SU-DHL-6 (cell line): ENCODE results near the gene ZCWPW2.

ENCODE experiments used
- H2AFZ ChIP-seq: fragments of 200-600 bp; sonication (generic); 2 replicates; pipeline ENCODE4 v1.6.1; 2014; ENCODE audit warnings: low read depth, mild to moderate bottlenecking, moderate library complexity, mixed read lengths, antibody characterized with exemption, low read length; ENCODE audit not compliant: severe bottlenecking
- H3F3A ChIP-seq: fragments of 200-600 bp; shearing (Covaris generic); 2 replicates; pipeline ENCODE4 v1.6.0; 2016; ENCODE audit warnings: antibody characterized with exemption, mild to moderate bottlenecking; ENCODE audit not compliant: insufficient read depth
- H3K27ac ChIP-seq: fragments of 200-600 bp; sonication (generic); 2 replicates; pipeline ENCODE4 v1.5.1; 2016; ENCODE audit warnings: low read depth, mild to moderate bottlenecking, low read length, moderate library complexity, mixed read lengths
- H3K27me3 ChIP-seq: fragments of 200-600 bp; sonication (generic), shearing (Covaris generic); 2 replicates; pipeline ENCODE4 v1.6.0; 2014; ENCODE audit warnings: mild to moderate bottlenecking, low read length
- H3K36me3 ChIP-seq: fragments of 200-600 bp; sonication (generic); 2 replicates; pipeline ENCODE4 v1.6.1; 2014; ENCODE audit warnings: mild to moderate bottlenecking, low read length, mixed read lengths
- H3K4me2 ChIP-seq: fragments of 300-600, 200-600 bp; shearing (Covaris generic), sonication (generic); 2 replicates; pipeline ENCODE4 v1.6.0; 2014; ENCODE audit warnings: low read length, low read depth, mild to moderate bottlenecking; ENCODE audit not compliant: poor library complexity, severe bottlenecking
- H3K4me3 ChIP-seq: fragments of 200-600 bp; sonication (generic); 2 replicates; pipeline ENCODE4 v1.5.1; 2014; ENCODE audit warnings: antibody characterized with exemption, low read length, mild to moderate bottlenecking, mixed read lengths; ENCODE audit not compliant: insufficient read depth, poor library complexity, severe bottlenecking
- H3K79me2 ChIP-seq: fragments of 200-600 bp; sonication (generic); 2 replicates; pipeline ENCODE4 v1.6.1; 2014; ENCODE audit warnings: mild to moderate bottlenecking, low read length, moderate library complexity; ENCODE audit not compliant: insufficient read depth
- H3K9ac ChIP-seq: fragments of 200-600 bp; sonication (generic); 2 replicates; pipeline ENCODE4 v1.7.0; 2014; ENCODE audit warnings: mild to moderate bottlenecking, low read length
- H3K9me2 ChIP-seq: fragments of 200-600 bp; sonication (generic); replicated peaks from 2 replicates; pipeline ENCODE4 v1.6.1; 2014; ENCODE audit warnings: low read length; ENCODE audit not compliant: insufficient read depth
- H3K9me3 ChIP-seq: fragments of 200-600 bp; sonication (generic); 2 replicates; pipeline ENCODE4 v1.6.1; 2014; ENCODE audit warnings: low read length, mixed read lengths; ENCODE audit not compliant: insufficient read depth
- H4K20me1 ChIP-seq: fragments of 200-600 bp; sonication (generic); 2 replicates; pipeline ENCODE4 v1.6.1; 2014; ENCODE audit warnings: low read depth, mild to moderate bottlenecking, antibody characterized with exemption, low read length, moderate library complexity, mixed read lengths
- EZH2phosphoT487 ChIP-seq: fragments of 200-600 bp; sonication (generic), shearing (Covaris generic); conservative IDR thresholded peaks from 2 replicates; pipeline ENCODE4 v1.6.1; 2018; ENCODE audit warnings: mild to moderate bottlenecking, antibody characterized with exemption, low read length, moderate library complexity, mixed read lengths
- TF ChIP-seq, protein P1 (sequence below): fragments of 200-600 bp; sonication (generic); IDR thresholded peaks from one replicate; pipeline ENCODE4 v1.5.1; 2017; ENCODE audit warnings: antibody characterized with exemption, mild to moderate bottlenecking, low read length, moderate library complexity; ENCODE audit not compliant: insufficient read depth, poor library complexity, severe bottlenecking

ZCWPW2 gene

DNA sequence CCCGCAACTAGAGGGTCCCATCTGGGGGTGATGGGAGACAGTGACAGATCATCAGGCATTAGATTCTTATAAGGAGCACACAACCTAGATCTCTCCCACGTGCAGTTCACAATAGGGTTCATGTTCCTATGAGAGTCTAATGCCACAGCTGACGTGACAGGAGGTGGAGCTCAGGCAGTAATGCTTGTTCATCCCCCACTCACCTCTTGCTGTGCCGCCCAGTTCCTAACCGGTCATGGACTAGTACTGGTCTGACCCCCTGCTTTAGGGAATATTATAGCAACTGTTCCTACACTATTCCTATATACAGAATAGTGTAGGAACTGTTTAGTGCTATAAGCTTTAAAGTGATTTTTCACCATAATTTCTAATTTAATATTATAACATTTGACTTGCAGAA, 128.2 kb downstream of the ZCWPW2 start:
- no peaks in the 10 kb centered on the region for H3K27me3 ChIP-seq
- H3K9me2 ChIP-seq: no peaks in the 10 kb centered on the region
- H3F3A ChIP-seq: no peaks in the 10 kb centered on the region
- TF ChIP-seq, protein P1, sequence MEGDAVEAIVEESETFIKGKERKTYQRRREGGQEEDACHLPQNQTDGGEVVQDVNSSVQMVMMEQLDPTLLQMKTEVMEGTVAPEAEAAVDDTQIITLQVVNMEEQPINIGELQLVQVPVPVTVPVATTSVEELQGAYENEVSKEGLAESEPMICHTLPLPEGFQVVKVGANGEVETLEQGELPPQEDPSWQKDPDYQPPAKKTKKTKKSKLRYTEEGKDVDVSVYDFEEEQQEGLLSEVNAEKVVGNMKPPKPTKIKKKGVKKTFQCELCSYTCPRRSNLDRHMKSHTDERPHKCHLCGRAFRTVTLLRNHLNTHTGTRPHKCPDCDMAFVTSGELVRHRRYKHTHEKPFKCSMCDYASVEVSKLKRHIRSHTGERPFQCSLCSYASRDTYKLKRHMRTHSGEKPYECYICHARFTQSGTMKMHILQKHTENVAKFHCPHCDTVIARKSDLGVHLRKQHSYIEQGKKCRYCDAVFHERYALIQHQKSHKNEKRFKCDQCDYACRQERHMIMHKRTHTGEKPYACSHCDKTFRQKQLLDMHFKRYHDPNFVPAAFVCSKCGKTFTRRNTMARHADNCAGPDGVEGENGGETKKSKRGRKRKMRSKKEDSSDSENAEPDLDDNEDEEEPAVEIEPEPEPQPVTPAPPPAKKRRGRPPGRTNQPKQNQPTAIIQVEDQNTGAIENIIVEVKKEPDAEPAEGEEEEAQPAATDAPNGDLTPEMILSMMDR: no peak
- TF ChIP-seq EZH2phosphoT487: no peak
- no peak overlapping the region for H3K27ac ChIP-seq
- H3K36me3 ChIP-seq: no peaks in the 10 kb centered on the region
- H3K9me3 ChIP-seq: no peaks in the 10 kb centered on the region
- H3K4me3 ChIP-seq: no peak overlapping the region
- no peak overlapping the region for H2AFZ ChIP-seq
- H4K20me1 ChIP-seq: no peaks in the 10 kb centered on the region
- H3K79me2 ChIP-seq: no peaks in the 10 kb centered on the region
- no peak overlapping the region for H3K4me2 ChIP-seq
- H3K9ac ChIP-seq: no peak overlapping the region

DNA sequence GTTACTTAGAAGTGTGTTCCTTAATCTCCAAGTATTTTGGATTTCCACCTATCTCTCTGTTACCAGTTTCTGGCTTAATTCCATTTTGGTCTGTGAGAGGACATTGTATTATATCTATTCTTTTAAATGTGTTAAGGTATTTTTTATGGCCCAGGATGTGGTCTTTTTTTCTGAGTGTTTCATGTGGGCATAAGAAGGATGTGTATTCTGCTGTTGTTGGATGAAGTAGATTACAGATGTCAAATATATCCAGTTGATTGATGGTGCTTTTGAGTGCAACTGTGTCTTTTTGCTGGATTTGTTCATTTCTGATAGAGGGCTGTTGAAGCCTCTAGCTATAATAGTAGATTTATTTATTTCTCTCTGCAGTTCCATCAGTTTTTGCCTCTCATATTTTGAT, 136.6 kb downstream of the ZCWPW2 start:
- Histone ChIP-seq H3K27ac (no peak overlapping the region), H3K9ac (no peak overlapping the region), H2AFZ (no peak overlapping the region), H4K20me1 (no peaks in the 10 kb centered on the region), H3K27me3 (no peaks in the 10 kb centered on the region), H3F3A (no peaks in the 10 kb centered on the region), H3K79me2 (no peaks in the 10 kb centered on the region), H3K4me3 (no peak overlapping the region), H3K9me3 (no peaks in the 10 kb centered on the region), H3K36me3 (no peaks in the 10 kb centered on the region), H3K4me2 (no peak overlapping the region), H3K9me2 (no peaks in the 10 kb centered on the region)
- TF ChIP-seq EZH2phosphoT487: no peak
- TF ChIP-seq, protein P1: no peak

DNA sequence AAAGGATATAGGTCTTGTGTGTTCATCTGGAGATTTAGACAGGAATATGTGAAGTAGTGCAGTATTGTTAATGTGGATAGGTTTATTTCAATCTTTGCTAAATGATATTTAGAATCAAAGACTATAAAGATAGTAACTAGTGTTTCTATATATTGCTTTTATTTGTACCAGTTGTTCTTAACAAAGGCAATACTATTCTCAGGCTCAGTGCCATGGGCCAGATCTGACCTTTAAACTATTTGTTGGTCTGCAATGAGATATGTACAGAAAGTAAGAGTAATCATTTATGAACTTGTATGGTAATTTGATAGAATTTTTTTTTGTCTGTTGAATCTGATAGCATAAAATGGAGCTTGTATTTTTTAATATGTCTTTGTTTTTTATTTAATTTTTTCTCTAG, 146.8 kb downstream of the ZCWPW2 start:
- no peaks in the 10 kb centered on the region for H3K27me3 ChIP-seq
- no peak overlapping the region for H3K4me3 ChIP-seq
- TF ChIP-seq, protein P1: no peak
- no peak for TF ChIP-seq EZH2phosphoT487
- H4K20me1 ChIP-seq: no peaks in the 10 kb centered on the region
- H3K9me3 ChIP-seq: no peaks in the 10 kb centered on the region
- no peaks in the 10 kb centered on the region for H3K36me3 ChIP-seq
- H2AFZ ChIP-seq: no peak overlapping the region
- no peak overlapping the region for H3K9ac ChIP-seq
- no peak overlapping the region for H3K27ac ChIP-seq
- no peaks in the 10 kb centered on the region for H3F3A ChIP-seq
- H3K9me2 ChIP-seq: no peaks in the 10 kb centered on the region
- H3K79me2 ChIP-seq: no peaks in the 10 kb centered on the region
- H3K4me2 ChIP-seq: no peak overlapping the region
